GM12878 (cell line): ENCODE measurements around the gene TELO2. TPM values are rescaled to one million over a fixed set of nuclear protein-coding genes. Genes with fewer than 3 reads are reported as not detected.

Experiments
- ATAC-seq: fragments of 200-7000 bp; cut with Tn5 transposase; 3 replicates; pipeline ENCODE4 v1.9.1; 2020; ENCODE audit warnings: mild to moderate bottlenecking, moderate library complexity
- BruUV-seq: library from RNA; stranded (reverse); fragments of 400-500 nt; replicated peaks from 2 replicates; lab custom pipeline; 2021; lab: Mats Ljungman, UMichigan
- CTCF ChIA-PET: fragments of 300-600 bp; sonication (Branson Sonifier 250); formaldehyde crosslinking; extraction: SDS; loops from one replicate; lab custom pipeline; 2021; ENCODE audit warnings: inconsistent platforms; lab: Yijun Ruan, JAX
- POLR2A ChIA-PET: fragments of 350-600 bp; formaldehyde crosslinking; extraction: SDS; loops from one replicate; lab custom pipeline; 2021; ENCODE audit warnings: inconsistent platforms; lab: Charles Lee
- RAD21 ChIA-PET: fragments of 300-600 bp; sonication (Branson Sonifier 250); formaldehyde crosslinking; loops from one replicate; lab custom pipeline; 2023; ENCODE audit warnings: antibody characterized with exemption; ENCODE audit not compliant: unreplicated experiment; lab: Charles Lee
- SMC1A ChIA-PET: fragments of 300-600 bp; sonication (Branson Sonifier 250); formaldehyde crosslinking; loops from one replicate; lab custom pipeline; 2023; ENCODE audit not compliant: unreplicated experiment, uncharacterized antibody; lab: Charles Lee
- DNase-seq: peaks from one replicate; pipeline ENCODE4 v3.0.0-alpha.2; 2011; ENCODE audit warnings: low read depth, low spot score
- FAIRE-seq: peaks from 3 replicates; lab custom pipeline; 2011; peaks lifted over from hg19 to GRCh38; lab: Jason Lieb, UNC
- H2AFZ ChIP-seq: 2 replicates; pipeline ENCODE4 v1.6.0; 2011; ENCODE audit warnings: low read depth, low read length, control low read depth; ENCODE audit not compliant: control insufficient read depth
- H3K27ac ChIP-seq: 2 replicates; pipeline ENCODE4 v1.5.1; 2011; ENCODE audit warnings: control low read depth; ENCODE audit not compliant: control insufficient read depth, insufficient read depth
- H3K27me3 ChIP-seq, 2 experiments: replicated peaks in 1 of 2; 2 replicates each; pipeline versions ENCODE4 v1.6.0 to v1.6.1; 2011; ENCODE audit warnings: low read length in 1 of 2; ENCODE audit not compliant: control insufficient read depth in 2 of 2, insufficient read depth in 2 of 2
- H3K36me3 ChIP-seq, 2 experiments: 2 replicates each; pipeline ENCODE4 v1.5.1; 2011; ENCODE audit warnings: low read length in 1 of 2; ENCODE audit not compliant: control insufficient read depth in 2 of 2, insufficient read depth in 2 of 2
- H3K4me1 ChIP-seq: 2 replicates; pipeline ENCODE4 v1.6.1; 2011; ENCODE audit warnings: mild to moderate bottlenecking, low read length, moderate library complexity, mixed read lengths; ENCODE audit not compliant: control insufficient read depth, insufficient read depth
- H3K4me2 ChIP-seq: 2 replicates; pipeline ENCODE4 v1.6.0; 2011; ENCODE audit warnings: control low read depth; ENCODE audit not compliant: control insufficient read depth, insufficient read depth
- H3K4me3 ChIP-seq: fragments of 200-600 bp; sonication (generic); 2 replicates; pipeline ENCODE4 v1.5.1; 2016
- H3K79me2 ChIP-seq: 2 replicates; pipeline ENCODE4 v1.6.0; 2011; ENCODE audit warnings: low read length; ENCODE audit not compliant: control insufficient read depth, insufficient read depth
- H3K9ac ChIP-seq: 2 replicates; pipeline ENCODE4 v1.8.0; 2011; ENCODE audit warnings: low read length, control low read depth, mixed read lengths; ENCODE audit not compliant: control insufficient read depth, insufficient read depth
- H3K9me3 ChIP-seq: replicated peaks from 3 replicates; pipeline ENCODE4 v1.5.1; 2011; ENCODE audit warnings: mild to moderate bottlenecking, low read length; ENCODE audit not compliant: control insufficient read depth, insufficient read depth
- H4K20me1 ChIP-seq: 2 replicates; pipeline ENCODE4 v1.6.0; 2011; ENCODE audit not compliant: control insufficient read depth, insufficient read depth
- CHD2 ChIP-seq: IDR thresholded peaks from 2 replicates; pipeline ENCODE4 v1.6.1; 2011; ENCODE audit warnings: low read depth, low read length, improper control_type of control experiment, borderline replicate concordance
- CREB1 ChIP-seq: IDR thresholded peaks from 2 replicates; pipeline ENCODE4 v1.6.1; 2012; ENCODE audit warnings: low read depth, mild to moderate bottlenecking, inconsistent platforms
- DPF2 ChIP-seq: fragments of 450-650 bp; IDR thresholded peaks from 2 replicates; pipeline ENCODE4 v1.6.1; 2017; ENCODE audit warnings: mild to moderate bottlenecking
- HSF1 ChIP-seq: fragments of 150-350 bp; IDR thresholded peaks from 2 replicates; pipeline ENCODE4 v1.6.1; 2014; ENCODE audit warnings: mild to moderate bottlenecking, low read depth, low read length
- MEF2A ChIP-seq: IDR thresholded peaks from 2 replicates; pipeline ENCODE4 v1.6.1; 2011; ENCODE audit warnings: low read depth, mild to moderate bottlenecking, low read length, moderate library complexity; ENCODE audit not compliant: insufficient read depth
- MTA3 ChIP-seq: IDR thresholded peaks from 2 replicates; pipeline ENCODE4 v1.6.1; 2012; ENCODE audit warnings: low read length, inconsistent platforms, borderline replicate concordance
- POLR2AphosphoS5 ChIP-seq: IDR thresholded peaks from 2 replicates; pipeline ENCODE4 v1.6.1; 2011; ENCODE audit warnings: mild to moderate bottlenecking, low read length, inconsistent platforms
- RB1 ChIP-seq: fragments of 450-650 bp; formaldehyde crosslinking; IDR thresholded peaks from 2 replicates; pipeline ENCODE4 v1.6.1; 2017; ENCODE audit warnings: mild to moderate bottlenecking, borderline replicate concordance
- SIN3A ChIP-seq: IDR thresholded peaks from 2 replicates; pipeline ENCODE4 v1.6.1; 2012; ENCODE audit warnings: low read depth, low read length, improper control_type of control experiment
- SMAD5 ChIP-seq: IDR thresholded peaks from 2 replicates; pipeline ENCODE4 v1.6.1; 2016; ENCODE audit warnings: antibody characterized with exemption, low read depth
- SREBF1 ChIP-seq: IDR thresholded peaks from 2 replicates; pipeline ENCODE4 v1.6.1; 2012; ENCODE audit warnings: mild to moderate bottlenecking, low read length
- STAT1 ChIP-seq: fragments of 450-650 bp; conservative IDR thresholded peaks from 2 replicates; pipeline ENCODE4 v1.6.1; 2014; ENCODE audit warnings: antibody characterized with exemption, mild to moderate bottlenecking
- TCF7 ChIP-seq: IDR thresholded peaks from 2 replicates; pipeline ENCODE4 v1.6.1; 2014; ENCODE audit warnings: antibody characterized with exemption, borderline replicate concordance
- YBX1 ChIP-seq: fragments of 450-650 bp; IDR thresholded peaks from 2 replicates; pipeline ENCODE4 v1.6.1; 2016; ENCODE audit warnings: antibody characterized with exemption
- ZBTB11 ChIP-seq: fragments of 450-650 bp; formaldehyde crosslinking; IDR thresholded peaks from 2 replicates; pipeline ENCODE4 v1.5.0; 2022; ENCODE audit warnings: mild to moderate bottlenecking, missing genetic modification characterization
- ZNF217 ChIP-seq: fragments of 450-650 bp; IDR thresholded peaks from 2 replicates; pipeline ENCODE4 v1.6.1; 2017; ENCODE audit warnings: antibody characterized with exemption, mild to moderate bottlenecking
- WGBS: methylation state at CpG from one replicate; pipeline ENCODE4 v1.1.6; 2016; ENCODE audit warnings: low lambda C conversion rate; ENCODE audit not compliant: insufficient replicate concordance, insufficient coverage; ENCODE audit errors: missing lambda C conversion rate; 5-methylcytosine and 5-hydroxymethylcytosine counted together
- in situ Hi-C: fragments of 300-500 bp; cut with MboI; formaldehyde crosslinking; loops from 9 replicates; pipeline ENCODE4 v1.14.3; 2018; ENCODE audit warnings: mixed read lengths
- intact Hi-C: fragments of 100-400 bp; cut with micrococcal nuclease; formaldehyde crosslinking; loops from one replicate; pipeline ENCODE4 v1.14.2; 2022; ENCODE audit not compliant: unreplicated experiment
- polyA plus RNA-seq, 11 experiments: library from polyadenylated mRNA; depleted of rRNA in 4 of 11; unstranded in 6 of 11; stranded (reverse) in 5 of 11; fragments of >200 nt; fragmentation: Nextera tagmentation in 4 of 11; fragmentation: Illumina TruSeq in 1 of 11; extraction: Ambion mirVana in 4 of 11; extraction: Trizol in 1 of 11; gene quantifications; 1 replicate in 1 of 11; 2 replicates in 10 of 11; pipeline versions ENCODE4 v1.2.1 to v1.2.3, GENCODE V29; 2011 to 2016; ENCODE audit warnings: inconsistent platforms in 2 of 11, missing spikeins in 2 of 11, low read depth in 1 of 11
- total RNA-seq, 4 experiments: library from RNA; depleted of rRNA in 3 of 4; stranded (reverse); fragments of >200 nt in 3 of 4; fragmentation: Illumina TruSeq in 1 of 4; extraction: Trizol in 1 of 4; gene quantifications; 2 replicates each; pipeline versions ENCODE4 v1.2.1 to v1.2.3, GENCODE V29; 2013 to 2021

The TELO2 gene
- total and polyA plus RNA-seq, 10 of the 15 experiments (the other 5 are each of a cell fraction or from before 2014, with no cell fraction given) = 0.55 to 72.8 (median 18.6) TPM

GRCh38 chr16:1488619-1489018, 4.5 kb upstream of the TELO2 start, which contains the start of gene PTX4:
PTX4 (minus strand) TSS chr16:1488944; CDS start chr16:1488909, 35 bp downstream.
- Histone ChIP-seq H3K4me1 (no peaks in the 10 kb centered on the region; the same call in 1 of the 2 replicates), H3K9ac (no peak within 1 kb of the TSS), H4K20me1 (no peaks in the 10 kb centered on the region), H3K36me3 (no peaks in the 10 kb centered on the region), H3K27me3 (no peaks in the 10 kb centered on the region), H3K4me2 (no peak within 1 kb of the TSS), H3K9me3 (no peaks in the 10 kb centered on the region), H3K79me2 (peaks cover 4% of the 10 kb centered on the region), H2AFZ (no peak within 1 kb of the TSS), H3K4me3 (no peak within 1 kb of the TSS), H3K27ac (no peak within 1 kb of the TSS)
- ChIA-PET POLR2A (no interaction called here), SMC1A (no interaction called here), RAD21 (no interaction called here), CTCF (no interaction called here)
- 58% methylated on average over 19 of the region's 19 CpGs for WGBS
- in situ Hi-C loops = no loop called here
- no TSS peak for BruUV-seq
- TF ChIP-seq TCF7 = no peak
- intact Hi-C loops = no loop called here
- ATAC-seq = no peak
- no peak for DNase-seq
- no peak for FAIRE-seq

- H3K4me2 ChIP-seq = no peak overlapping the region
- RAD21 ChIA-PET = no interaction called here
Measured at GRCh38 chr16:1489077-1489476, 4.1 kb upstream of the TELO2 start.

More at GRCh38 chr16:1489077-1489476, 4.1 kb upstream of the TELO2 start:
- no peaks in the 10 kb centered on the region for H3K27me3 ChIP-seq
- no TSS peak for BruUV-seq
- H2AFZ ChIP-seq = no peak overlapping the region
- ChIA-PET SMC1A (no interaction called here), CTCF (no interaction called here), POLR2A (no interaction called here)
- H3K27ac ChIP-seq = no peak overlapping the region
- intact Hi-C loops (no loop called here), in situ Hi-C loops (no loop called here)
- H3K79me2 ChIP-seq = peaks cover 9% of the 10 kb centered on the region
- WGBS = 80% methylated on average over 12 of the region's 12 CpGs
- no peaks in the 10 kb centered on the region for H4K20me1 ChIP-seq
- DNase-seq (no peak), FAIRE-seq (no peak), ATAC-seq (no peak)
- no peak overlapping the region for H3K9ac ChIP-seq
- peaks cover 2% of the 10 kb centered on the region for H3K4me1 ChIP-seq
- no peak overlapping the region for H3K4me3 ChIP-seq
- H3K9me3 ChIP-seq = no peaks in the 10 kb centered on the region
- H3K36me3 ChIP-seq = no peaks in the 10 kb centered on the region
- no peak for TF ChIP-seq SREBF1
- no peak for TF ChIP-seq POLR2AphosphoS5
- TF ChIP-seq RB1 = no peak
- TF ChIP-seq MTA3 = no peak
- TF ChIP-seq ZBTB11 (CRISPR knock-in tag) = no peak
- no peak for TF ChIP-seq HSF1
- no peak for TF ChIP-seq YBX1
- no peak for TF ChIP-seq MEF2A
- TF ChIP-seq SIN3A = no peak
- TF ChIP-seq ZNF217 = no peak
- no peak for TF ChIP-seq SMAD5
- TF ChIP-seq CREB1 = no peak
- no peak for TF ChIP-seq CHD2
- TF ChIP-seq STAT1 = no peak
- TF ChIP-seq DPF2 = no peak
